ENCODE measurements around the gene FRMD1.

GRCh38 chr6:168075787-168076202 is 3.2 kb downstream of the FRMD1 start:
- TF ChIP-seq CTCF (IDR thresholded peaks at IDR 0.05): no peak
- no peak for TF ChIP-seq POLR2AphosphoS5 (IDR thresholded peaks at IDR 0.05)
- no peak for TF ChIP-seq POLR2A (IDR thresholded peaks at IDR 0.05)
